H1 (cell line): Measurements from ENCODE around the gene ANKRD11.

Source experiments
- ATF2 ChIP-seq: IDR thresholded peaks from 2 replicates; pipeline ENCODE4 v1.6.1; 2012; ENCODE audit warnings: low read length, inconsistent platforms
- CTCF ChIP-seq, 3 experiments: IDR thresholded peaks; 1 replicate in 2 of 3; 2 replicates in 1 of 3; pipeline versions ENCODE4 v1.5.1 to v1.6.1; 2011; ENCODE audit warnings: low read length in 3 of 3, mild to moderate bottlenecking in 3 of 3, inconsistent platforms in 2 of 3, low read depth in 1 of 3, moderate library complexity in 1 of 3; ENCODE audit not compliant: insufficient read depth in 1 of 3; ENCODE audit errors: control extremely low read depth in 1 of 3
- EP300 ChIP-seq, 2 experiments: IDR thresholded peaks; 1 replicate in 1 of 2; 2 replicates in 1 of 2; pipeline ENCODE4 v1.6.1; 2011 to 2012; ENCODE audit warnings: low read depth in 2 of 2, low read length in 2 of 2, mild to moderate bottlenecking in 2 of 2, borderline replicate concordance in 1 of 2, inconsistent platforms in 1 of 2, moderate library complexity in 1 of 2
- EZH2 ChIP-seq: fragments of 200-600 bp; sonication (generic); IDR thresholded peaks from 2 replicates; pipeline ENCODE4 v1.7.1; 2012; ENCODE audit warnings: low read depth, mild to moderate bottlenecking, moderate library complexity, low read length, inconsistent platforms; ENCODE audit not compliant: severe bottlenecking
- GABPA ChIP-seq: IDR thresholded peaks from 2 replicates; pipeline ENCODE4 v1.6.1; 2011; ENCODE audit warnings: mild to moderate bottlenecking, low read length, moderate library complexity, borderline replicate concordance; ENCODE audit not compliant: insufficient read depth
- KDM1A ChIP-seq: fragments of 200-600, 300-600 bp; sonication (generic); IDR thresholded peaks from 2 replicates; pipeline ENCODE4 v1.7.1; 2016; ENCODE audit warnings: mild to moderate bottlenecking, low read length, borderline replicate concordance
- POLR2A ChIP-seq, 2 experiments: IDR thresholded peaks; 1 replicate in 1 of 2; 2 replicates in 1 of 2; pipeline ENCODE4 v1.6.1; 2011; ENCODE audit warnings: low read depth in 2 of 2, low read length in 2 of 2, mild to moderate bottlenecking in 2 of 2; ENCODE audit errors: control extremely low read depth in 1 of 2
- POLR2AphosphoS5 ChIP-seq: IDR thresholded peaks from 2 replicates; pipeline ENCODE4 v1.6.1; 2011; ENCODE audit warnings: low read depth, low read length
- RAD21 ChIP-seq, 2 experiments: IDR thresholded peaks in 1 of 2; conservative IDR thresholded peaks in 1 of 2; 2 replicates each; pipeline ENCODE4 v1.6.1; 2011; ENCODE audit warnings: low read depth in 2 of 2, low read length in 2 of 2, improper control_type of control experiment in 1 of 2, inconsistent platforms in 1 of 2, mild to moderate bottlenecking in 1 of 2, moderate library complexity in 1 of 2
- RFX5 ChIP-seq: IDR thresholded peaks from 2 replicates; pipeline ENCODE4 v1.6.1; 2011; ENCODE audit warnings: low read depth, low read length, improper control_type of control experiment, borderline replicate concordance
- ZNF274 ChIP-seq: IDR thresholded peaks from 2 replicates; pipeline ENCODE4 v1.7.0; 2012; ENCODE audit warnings: low read length, borderline replicate concordance; ENCODE audit errors: extremely low read depth

- TF ChIP-seq CTCF (IDR thresholded peaks at IDR 0.05; ENCODE audit: control extremely low read depth in 1 of 3, insufficient read depth in 1 of 3, low read depth in 1 of 3, low read length in 3 of 3) (no peak), EP300 (IDR thresholded peaks at IDR 0.05; ENCODE audit: borderline replicate concordance in 1 of 2, low read depth in 2 of 2, low read length in 2 of 2) (no peak), EZH2 (no peak), POLR2A (IDR thresholded peaks at IDR 0.05; ENCODE audit: control extremely low read depth in 1 of 2, low read depth in 2 of 2, low read length in 2 of 2) (no peak), GABPA (no peak), RAD21 (IDR thresholded peaks at IDR 0.05 in 1 of 2, conservative IDR thresholded peaks at IDR 0.05 in 1 of 2; ENCODE audit: low read depth in 2 of 2, low read length in 2 of 2) (no peak), KDM1A (no peak), ZNF274 (no peak), ATF2 (no peak), RFX5 (no peak), POLR2AphosphoS5 (no peak)
Measured at GRCh38 chr16:89298623-89299225, 191.6 kb downstream of the ANKRD11 start.
